Tibial artery (tissue), 4 donors: ENCODE measurements around the gene CACNG4.

ENCODE experiments used
- DNase-seq, 2 donors: peaks; one replicate each; pipeline ENCODE4 v3.0.0-alpha.2; 2019
- H3K27ac ChIP-seq, 2 donors: fragments of 200-600 bp; sonication (generic) in 1 of 2; 1 replicate in 1 of 2; 2 replicates in 1 of 2; pipeline ENCODE4 v1.5.1; 2018 to 2019; ENCODE audit warnings: mild to moderate bottlenecking in 1 of 2
- H3K27me3 ChIP-seq, 2 donors: fragments of 200-600 bp; sonication (generic) in 1 of 2; one replicate each; pipeline versions ENCODE4 v1.5.1 to v1.6.0; 2016 to 2019
- H3K36me3 ChIP-seq, 3 donors: fragments of 200-600 bp; sonication (generic) in 2 of 3; one replicate each; pipeline ENCODE4 v1.5.1; 2016 to 2019; ENCODE audit warnings: mild to moderate bottlenecking in 2 of 3
- H3K4me1 ChIP-seq, 4 donors: fragments of 200-600 bp; sonication (generic) in 2 of 4; 1 replicate in 3 of 4; 2 replicates in 1 of 4; pipeline ENCODE4 v1.5.1; 2016 to 2019
- H3K4me3 ChIP-seq, 2 donors: fragments of 200-600 bp; sonication (generic) in 1 of 2; 1 replicate in 1 of 2; 2 replicates in 1 of 2; pipeline ENCODE4 v1.5.1; 2018 to 2019; ENCODE audit warnings: mild to moderate bottlenecking in 2 of 2
- H3K9me3 ChIP-seq, 3 donors: fragments of 200-600 bp; sonication (generic) in 1 of 3; one replicate each; pipeline ENCODE4 v1.5.1; 2016 to 2019
- CTCF ChIP-seq, 2 experiments: fragments of 200-600 bp in 1 of 2; fragments of 450-650 bp in 1 of 2; IDR thresholded peaks; one replicate each; pipeline ENCODE4 v1.5.1; 2017 to 2019; ENCODE audit warnings: antibody characterized with exemption in 2 of 2, mild to moderate bottlenecking in 1 of 2, moderate library complexity in 1 of 2
- intact Hi-C: fragments of 100-400 bp; cut with DNase I; formaldehyde crosslinking; loops from one replicate; pipeline ENCODE4 v1.15.0; 2023; ENCODE audit warnings: low total_unique reads

Gene CACNG4

GRCh38 chr17:66986659-66987058 is 22.2 kb downstream of the CACNG4 start:
- Histone ChIP-seq H3K27me3 (peaks cover 0 to 33% of the 10 kb centered on the region in 2 donors), H3K4me3 (no peak overlapping the region), H3K4me1 (no peaks in the 10 kb centered on the region), H3K9me3 (no peaks in the 10 kb centered on the region), H3K36me3 (no peaks in the 10 kb centered on the region), H3K27ac (no peak overlapping the region)
- intact Hi-C loops = no loop called here
- no peak for DNase-seq
- TF ChIP-seq CTCF (IDR thresholded peaks at IDR 0.05) = no peak

GRCh38 chr17:66987059-66987616 is 22.6 kb downstream of the CACNG4 start:
- DNase-seq = no peak
- no peak for TF ChIP-seq CTCF (IDR thresholded peaks at IDR 0.05)
- intact Hi-C loops = no loop called here
- no peak overlapping the region for H3K4me3 ChIP-seq
- H3K4me1 ChIP-seq = no peaks in the 10 kb centered on the region
- no peaks in the 10 kb centered on the region for H3K9me3 ChIP-seq
- no peaks in the 10 kb centered on the region for H3K36me3 ChIP-seq
- H3K27me3 ChIP-seq = peaks cover 0 to 33% of the 10 kb centered on the region in 2 donors
- H3K27ac ChIP-seq = no peak overlapping the region

GRCh38 chr17:66988069-66988798 is 23.7 kb downstream of the CACNG4 start:
- no peak for TF ChIP-seq CTCF (IDR thresholded peaks at IDR 0.05)
- intact Hi-C loops = no loop called here
- no peak overlapping the region for H3K27ac ChIP-seq
- no peak for DNase-seq
- H3K9me3 ChIP-seq = no peaks in the 10 kb centered on the region
- no peaks in the 10 kb centered on the region for H3K4me1 ChIP-seq
- no peak overlapping the region for H3K4me3 ChIP-seq
- peaks cover 0 to 30% of the 10 kb centered on the region in 2 donors for H3K27me3 ChIP-seq
- no peaks in the 10 kb centered on the region for H3K36me3 ChIP-seq

- intact Hi-C loops = no loop called here
- H3K27me3 ChIP-seq = peaks cover 0 to 26% of the 10 kb centered on the region in 2 donors
- no peak overlapping the region for H3K27ac ChIP-seq
- no peak for TF ChIP-seq CTCF (IDR thresholded peaks at IDR 0.05)
- no peaks in the 10 kb centered on the region for H3K4me1 ChIP-seq
- H3K4me3 ChIP-seq = no peak overlapping the region
- no peak for DNase-seq
- H3K36me3 ChIP-seq = no peaks in the 10 kb centered on the region
- H3K9me3 ChIP-seq = no peaks in the 10 kb centered on the region
Observed at GRCh38 chr17:66989076-66989475, 24.6 kb downstream of the CACNG4 start.

GRCh38 chr17:66989579-66989978 is 25.1 kb downstream of the CACNG4 start:
- no peaks in the 10 kb centered on the region for H3K9me3 ChIP-seq
- H3K27me3 ChIP-seq = peaks cover 0 to 22% of the 10 kb centered on the region in 2 donors
- DNase-seq = no peak
- intact Hi-C loops = no loop called here
- no peak overlapping the region for H3K4me3 ChIP-seq
- no peak overlapping the region for H3K27ac ChIP-seq
- no peak for TF ChIP-seq CTCF (IDR thresholded peaks at IDR 0.05)
- no peaks in the 10 kb centered on the region for H3K36me3 ChIP-seq
- no peaks in the 10 kb centered on the region for H3K4me1 ChIP-seq
